Endothelial cell of umbilical vein (primary cell): ENCODE data around the gene FNDC3A. TPM values are rescaled to one million over a fixed set of nuclear protein-coding genes. Genes with fewer than 3 reads are reported as not detected.

Experiments used
- BruUV-seq: library from RNA; stranded (reverse); fragments of 400-500 nt; replicated peaks from 2 replicates; lab custom pipeline; 2021; lab: Mats Ljungman, UMichigan
- CTCF ChIA-PET: fragments of 300-600, 350-600 bp; sonication (Branson Sonifier 250); formaldehyde crosslinking; loops from one replicate; lab custom pipeline; 2021; ENCODE audit warnings: antibody characterized with exemption, inconsistent platforms; lab: Charles Lee
- POLR2A ChIA-PET: fragments of 300-600, 350-600 bp; sonication (Branson Sonifier 250); formaldehyde crosslinking; loops from one replicate; lab custom pipeline; 2021; ENCODE audit warnings: antibody characterized with exemption, inconsistent platforms; lab: Charles Lee
- DNase-seq: peaks from one replicate; pipeline ENCODE4 v3.0.0-alpha.2; 2011; ENCODE audit warnings: low read depth, low spot score
- FAIRE-seq: peaks from 2 replicates; lab custom pipeline; 2011; peaks lifted over from hg19 to GRCh38; lab: Jason Lieb, UNC
- H2AFZ ChIP-seq: 2 replicates; pipeline ENCODE4 v1.6.0; 2012; ENCODE audit warnings: low read depth, low read length, control low read depth, inconsistent platforms
- H3K27ac ChIP-seq: 2 replicates; pipeline ENCODE4 v1.5.1; 2011; ENCODE audit warnings: low read depth, mild to moderate bottlenecking, control low read depth, low read length, moderate library complexity; ENCODE audit not compliant: insufficient read depth
- H3K27me3 ChIP-seq, 2 experiments: 2 replicates each; pipeline versions ENCODE4 v1.6.0 to v1.6.1; 2011; ENCODE audit warnings: low read length in 2 of 2, mixed read lengths in 1 of 2; ENCODE audit not compliant: control insufficient read depth in 2 of 2, insufficient read depth in 2 of 2
- H3K36me3 ChIP-seq, 2 experiments: 2 replicates in 1 of 2; 3 replicates in 1 of 2; pipeline ENCODE4 v1.5.1; 2011; ENCODE audit warnings: low read length in 2 of 2, mild to moderate bottlenecking in 1 of 2, moderate library complexity in 1 of 2; ENCODE audit not compliant: control insufficient read depth in 2 of 2, insufficient read depth in 2 of 2; ENCODE audit errors: extremely low read depth in 1 of 2
- H3K4me1 ChIP-seq: 3 replicates; pipeline ENCODE4 v1.5.1; 2011; ENCODE audit warnings: mild to moderate bottlenecking, low read length; ENCODE audit not compliant: control insufficient read depth, insufficient read depth; ENCODE audit errors: extremely low read depth
- H3K4me2 ChIP-seq: 2 replicates; pipeline ENCODE4 v1.6.1; 2011; ENCODE audit warnings: low read length, control low read depth, mixed read lengths; ENCODE audit not compliant: insufficient read depth
- H3K4me3 ChIP-seq, 3 experiments: fragments of 200-600 bp in 1 of 3; sonication (generic), shearing (Covaris generic) in 1 of 3; replicated peaks in 1 of 3; 2 replicates each; pipeline ENCODE4 v1.5.1; 2011 to 2016; ENCODE audit warnings: control low read depth in 3 of 3, low read length in 3 of 3, mild to moderate bottlenecking in 2 of 3, inconsistent platforms in 1 of 3, low read depth in 1 of 3, moderate library complexity in 1 of 3; ENCODE audit not compliant: insufficient read depth in 1 of 3
- H3K79me2 ChIP-seq: 2 replicates; pipeline ENCODE4 v1.6.0; 2012; ENCODE audit warnings: low read length, inconsistent platforms; ENCODE audit not compliant: control insufficient read depth, insufficient read depth
- H3K9ac ChIP-seq: replicated peaks from 2 replicates; pipeline ENCODE3; 2011; ENCODE audit warnings: low read length, control low read depth; ENCODE audit not compliant: insufficient read depth; ENCODE audit errors: extremely low read depth
- H3K9me1 ChIP-seq: replicated peaks from 3 replicates; pipeline ENCODE4 v1.6.0; 2011; ENCODE audit warnings: mild to moderate bottlenecking, low read length; ENCODE audit not compliant: control insufficient read depth, insufficient read depth; ENCODE audit errors: extremely low read depth
- H3K9me3 ChIP-seq: replicated peaks from 2 replicates; pipeline ENCODE4 v1.5.1; 2012; ENCODE audit warnings: low read length, inconsistent platforms; ENCODE audit not compliant: control insufficient read depth, insufficient read depth
- H4K20me1 ChIP-seq: replicated peaks from 2 replicates; pipeline ENCODE3; 2011; ENCODE audit warnings: mild to moderate bottlenecking, low read length; ENCODE audit not compliant: control insufficient read depth, insufficient read depth; ENCODE audit errors: extremely low read depth
- CTCF ChIP-seq, 2 donors: IDR thresholded peaks; 1 replicate in 1 of 2; 2 replicates in 1 of 2; pipeline ENCODE4 v1.5.1; 2011; ENCODE audit warnings: low read length in 2 of 2, mild to moderate bottlenecking in 2 of 2, moderate library complexity in 2 of 2, control low read depth in 1 of 2, inconsistent platforms in 1 of 2, low read depth in 1 of 2; ENCODE audit not compliant: insufficient read depth in 1 of 2; ENCODE audit errors: extremely low read depth in 1 of 2
- EZH2 ChIP-seq: IDR thresholded peaks from 2 replicates; pipeline ENCODE4 v1.6.1; 2012; ENCODE audit warnings: borderline replicate concordance, low read depth, mild to moderate bottlenecking, moderate library complexity, low read length, inconsistent platforms; ENCODE audit not compliant: severe bottlenecking
- FOS ChIP-seq: IDR thresholded peaks from 2 replicates; pipeline ENCODE4 v1.6.1; 2011; ENCODE audit warnings: mild to moderate bottlenecking, low read length, moderate library complexity, borderline replicate concordance; ENCODE audit not compliant: insufficient read depth
- GATA2 ChIP-seq: IDR thresholded peaks from 2 replicates; pipeline ENCODE4 v1.7.0; 2011; ENCODE audit warnings: low read depth, mild to moderate bottlenecking, moderate library complexity, mixed read lengths, low read length; ENCODE audit not compliant: insufficient read length, insufficient read depth
- JUN ChIP-seq: IDR thresholded peaks from 2 replicates; pipeline ENCODE4 v1.6.1; 2011; ENCODE audit warnings: borderline replicate concordance, low read depth; ENCODE audit not compliant: insufficient read length, insufficient read depth
- MAX ChIP-seq: IDR thresholded peaks from 2 replicates; pipeline ENCODE4 v1.6.1; 2011; ENCODE audit not compliant: insufficient read depth, insufficient read length
- MYC ChIP-seq: IDR thresholded peaks from one replicate; pipeline ENCODE4 v1.6.1; 2011; ENCODE audit warnings: mild to moderate bottlenecking, low read depth, low read length
- POLR2A ChIP-seq: IDR thresholded peaks from 2 replicates; pipeline ENCODE4 v1.6.1; 2012; ENCODE audit warnings: low read depth, mild to moderate bottlenecking, control low read depth, low read length
- POLR2AphosphoS5 ChIP-seq: IDR thresholded peaks from 2 replicates; pipeline ENCODE4 v1.6.1; 2012; ENCODE audit warnings: low read depth, mild to moderate bottlenecking, control low read depth, low read length, moderate library complexity; ENCODE audit not compliant: insufficient read depth
- dilution Hi-C: fragments of 300-500 bp; cut with MboI; formaldehyde crosslinking; loops from one replicate; pipeline ENCODE4 v1.15.0; 2019; ENCODE audit warnings: low sequenced_read_pairs; ENCODE audit not compliant: extremely low pct_ligation_motif_present
- intact Hi-C: fragments of 100-400 bp; cut with micrococcal nuclease; formaldehyde crosslinking; loops from one replicate; pipeline ENCODE4 v1.10.0; 2022
- polyA plus RNA-seq, 4 experiments: library from polyadenylated mRNA; depleted of rRNA in 3 of 4; stranded (reverse) in 3 of 4; unstranded in 1 of 4; fragments of >200 nt; gene quantifications; 2 replicates each; pipeline versions ENCODE4 v1.2.1 to v1.2.3, GENCODE V29; 2011 to 2012; ENCODE audit warnings: missing spikeins in 1 of 4
- total RNA-seq: library from RNA; stranded (reverse); gene quantifications from 2 replicates; pipeline ENCODE4 v1.2.3, GENCODE V29; 2021

Gene FNDC3A
- total and polyA plus RNA-seq, 2 donors (not counting 3 experiments of a cell fraction or from before 2014, with no cell fraction given) = 26.3 to 50.8 TPM

GRCh38 chr13:49164712-49165111 lies 189.0 kb downstream of the FNDC3A start:
- Histone ChIP-seq H3K27ac (no peak overlapping the region), H3K9me3 (no peaks in the 10 kb centered on the region), H3K79me2 (peaks cover 14% of the 10 kb centered on the region), H2AFZ (no peak overlapping the region), H3K27me3 (no peaks in the 10 kb centered on the region), H3K36me3 (peaks cover 2 to 4% of the 10 kb centered on the region in 2 experiments), H3K9me1 (no peaks in the 10 kb centered on the region), H3K4me3 (no peak overlapping the region), H3K9ac (no peak overlapping the region), H4K20me1 (no peaks in the 10 kb centered on the region), H3K4me1 (no peaks in the 10 kb centered on the region), H3K4me2 (no peak overlapping the region)
- DNase-seq (no peak), FAIRE-seq (no peak)
- intact Hi-C loops (no loop called here), dilution Hi-C loops (no loop called here)
- BruUV-seq = no TSS peak
- TF ChIP-seq GATA2 (no peak), JUN (no peak), FOS (no peak), POLR2A (no peak), MYC (no peak), MAX (no peak), EZH2 (no peak), CTCF (IDR thresholded peaks at IDR 0.05; ENCODE audit: extremely low read depth in 1 of 2, insufficient read depth in 1 of 2, low read depth in 1 of 2, low read length in 2 of 2) (no peak), POLR2AphosphoS5 (no peak)
- ChIA-PET CTCF (no interaction called here), POLR2A (no interaction called here)
